Stimulated activated CD8-positive, alpha-beta memory T cell treated with anti-CD3 and anti-CD28 coated beads, Interleukin-2, amount 100 ng/mL, for 1 hour (primary cell): Measurements from ENCODE around the gene PODN.

Experiments
- DNase-seq, 2 donors: peaks; one replicate each; pipeline ENCODE4 v3.0.0-alpha.2; 2020; ENCODE audit warnings: low read depth in 2 of 2

Gene PODN, protein sequence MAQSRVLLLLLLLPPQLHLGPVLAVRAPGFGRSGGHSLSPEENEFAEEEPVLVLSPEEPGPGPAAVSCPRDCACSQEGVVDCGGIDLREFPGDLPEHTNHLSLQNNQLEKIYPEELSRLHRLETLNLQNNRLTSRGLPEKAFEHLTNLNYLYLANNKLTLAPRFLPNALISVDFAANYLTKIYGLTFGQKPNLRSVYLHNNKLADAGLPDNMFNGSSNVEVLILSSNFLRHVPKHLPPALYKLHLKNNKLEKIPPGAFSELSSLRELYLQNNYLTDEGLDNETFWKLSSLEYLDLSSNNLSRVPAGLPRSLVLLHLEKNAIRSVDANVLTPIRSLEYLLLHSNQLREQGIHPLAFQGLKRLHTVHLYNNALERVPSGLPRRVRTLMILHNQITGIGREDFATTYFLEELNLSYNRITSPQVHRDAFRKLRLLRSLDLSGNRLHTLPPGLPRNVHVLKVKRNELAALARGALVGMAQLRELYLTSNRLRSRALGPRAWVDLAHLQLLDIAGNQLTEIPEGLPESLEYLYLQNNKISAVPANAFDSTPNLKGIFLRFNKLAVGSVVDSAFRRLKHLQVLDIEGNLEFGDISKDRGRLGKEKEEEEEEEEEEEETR

GRCh38 chr1:53061859-53062707 lies at the start of gene PODN:
Gene PODN, plus strand, starts transcription at chr1:53062213. Its CDS starts 7,643 bp downstream, at chr1:53069856.
- DNase-seq: no peak

DNA sequence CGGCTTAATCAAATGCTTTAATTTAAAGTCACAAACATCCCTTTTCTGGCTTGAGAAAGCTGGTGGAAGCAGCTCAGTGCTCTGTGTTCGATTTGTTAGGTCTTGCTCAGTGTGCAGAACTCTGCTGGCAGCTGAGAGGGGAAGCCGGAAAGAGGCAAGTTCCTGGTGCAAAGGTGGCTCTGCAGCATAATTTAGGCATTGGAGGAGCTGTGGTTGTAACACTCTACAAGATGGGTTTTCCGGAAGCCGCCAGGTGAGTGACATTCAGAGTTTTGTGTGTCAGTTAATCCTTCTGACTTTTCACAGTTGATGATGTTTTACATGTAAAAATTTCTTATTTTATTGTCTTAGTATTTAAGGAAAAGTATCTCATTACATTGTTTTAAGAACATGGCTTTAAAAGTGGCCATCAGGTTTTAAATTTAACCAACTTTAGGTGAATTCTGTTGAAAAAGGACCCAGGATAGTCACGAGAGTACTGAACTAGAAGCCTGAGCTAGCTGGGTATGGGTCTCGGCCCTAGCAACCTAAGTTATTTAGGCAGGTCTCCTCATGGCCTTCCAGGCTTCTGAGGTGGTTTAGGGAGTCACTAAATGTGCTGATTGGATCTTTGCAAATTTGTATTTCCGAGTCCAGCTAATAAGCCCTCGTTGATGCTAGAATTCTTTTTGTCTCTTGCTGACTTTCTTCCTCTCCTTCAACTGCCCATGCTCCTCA lies 47.1 kb upstream of the PODN start:
- DNase-seq: peak; percentile 48 to 59

- no peak for DNase-seq
These were observed 46.5 kb upstream of the PODN start for GRCh38 chr1:53015508-53015860.

DNA sequence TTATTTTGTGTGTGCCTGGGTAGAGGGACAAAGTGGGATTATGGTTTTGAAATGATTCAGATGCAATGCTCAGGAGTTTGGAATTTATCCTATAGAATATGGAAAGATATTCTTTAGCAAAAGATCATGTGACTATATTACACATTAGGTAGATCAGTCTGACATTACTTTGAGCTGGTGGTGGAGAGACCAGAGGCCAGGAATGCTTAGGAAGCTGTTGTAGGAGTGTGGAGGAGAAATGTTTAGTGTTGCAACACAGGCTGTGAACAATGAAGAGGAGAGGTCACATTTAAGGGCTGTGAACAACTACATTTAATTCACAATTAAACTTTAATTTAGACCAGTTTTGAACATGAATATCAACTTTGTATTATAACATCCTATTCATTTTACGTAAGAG lies 45.3 kb upstream of the PODN start:
- DNase-seq: no peak

GRCh38 chr1:53020588-53020987 lies 41.4 kb upstream of the PODN start:
- DNase-seq: no peak

- no peak for DNase-seq
These were observed 39.8 kb upstream of the PODN start for GRCh38 chr1:53022179-53022578.

GRCh38 chr1:53023546-53023945 lies 38.5 kb upstream of the PODN start:
- no peak for DNase-seq

DNA sequence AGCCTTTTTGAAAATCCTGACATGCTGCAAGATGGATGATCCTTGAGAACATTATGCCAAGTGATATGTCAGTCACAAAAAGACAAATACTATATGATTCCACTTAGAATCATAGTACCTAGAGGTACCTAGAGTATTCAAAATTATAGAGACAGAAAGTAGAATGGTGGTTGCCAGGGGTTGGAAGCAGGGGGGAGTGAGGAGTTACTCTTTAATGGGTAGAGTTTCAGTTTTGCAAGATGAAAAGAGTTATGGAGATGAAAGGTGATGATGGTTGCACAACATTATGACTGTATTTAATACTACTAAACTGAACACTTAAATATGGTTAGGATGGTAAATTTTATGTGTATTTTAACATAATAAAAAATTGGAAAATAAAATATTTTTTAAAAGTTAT lies 37.9 kb upstream of the PODN start:
- DNase-seq: no peak

DNA sequence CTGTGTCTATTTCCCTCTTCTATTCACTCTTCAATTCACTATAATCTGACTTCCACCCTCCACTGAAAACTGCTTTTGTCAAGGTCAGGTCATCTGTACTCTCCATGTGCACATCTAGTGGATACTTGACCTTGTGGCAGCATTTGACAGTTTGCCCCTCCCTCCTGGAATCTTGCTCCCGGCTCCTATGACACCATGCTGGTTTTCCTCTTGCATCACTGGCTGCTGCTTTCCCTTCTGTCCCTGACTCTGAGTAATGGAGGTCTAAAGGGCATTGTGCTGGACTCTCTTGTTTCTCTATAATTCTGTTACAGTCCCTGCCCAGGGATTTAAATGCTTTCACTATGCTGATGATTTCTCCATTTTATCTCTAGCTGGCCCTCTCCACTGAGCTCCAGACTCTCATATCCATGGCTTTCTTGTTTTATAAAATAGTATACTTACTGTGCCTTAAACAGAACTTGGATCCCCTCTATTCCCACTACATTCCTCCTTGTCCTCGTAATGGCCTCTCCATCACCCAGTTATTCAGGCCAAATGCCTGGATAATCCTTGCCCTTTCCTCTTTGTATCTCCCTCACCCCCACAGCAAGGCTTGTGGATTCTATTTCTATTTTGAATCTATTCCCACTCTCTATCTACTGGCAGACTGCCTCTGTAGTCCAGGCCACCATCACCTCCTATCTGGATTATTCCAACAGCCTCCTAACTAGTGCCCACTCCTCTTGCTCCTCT lies 36.8 kb upstream of the PODN start:
- no peak for DNase-seq

GRCh38 chr1:53025769-53026112 lies 36.3 kb upstream of the PODN start:
- DNase-seq: no peak

DNA sequence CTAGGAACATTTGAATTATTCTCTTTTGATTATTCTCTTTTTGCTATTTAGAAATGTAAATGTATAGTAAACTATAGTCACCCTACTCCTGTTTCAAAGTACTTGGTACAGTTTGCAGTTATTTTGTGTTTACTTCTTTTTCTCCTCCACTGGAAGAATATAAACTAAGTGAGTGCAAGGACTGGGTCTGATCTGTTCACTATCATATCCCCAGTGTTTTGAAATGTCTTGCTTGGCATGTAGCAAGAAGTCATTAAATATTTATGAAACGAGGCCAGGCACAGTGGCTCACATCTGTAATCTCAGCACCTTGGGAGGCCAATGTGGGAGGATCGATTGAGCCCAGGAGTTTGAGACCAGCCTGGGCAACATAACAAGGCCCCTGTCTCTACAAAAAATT lies 35.8 kb upstream of the PODN start:
- DNase-seq: no peak

DNA sequence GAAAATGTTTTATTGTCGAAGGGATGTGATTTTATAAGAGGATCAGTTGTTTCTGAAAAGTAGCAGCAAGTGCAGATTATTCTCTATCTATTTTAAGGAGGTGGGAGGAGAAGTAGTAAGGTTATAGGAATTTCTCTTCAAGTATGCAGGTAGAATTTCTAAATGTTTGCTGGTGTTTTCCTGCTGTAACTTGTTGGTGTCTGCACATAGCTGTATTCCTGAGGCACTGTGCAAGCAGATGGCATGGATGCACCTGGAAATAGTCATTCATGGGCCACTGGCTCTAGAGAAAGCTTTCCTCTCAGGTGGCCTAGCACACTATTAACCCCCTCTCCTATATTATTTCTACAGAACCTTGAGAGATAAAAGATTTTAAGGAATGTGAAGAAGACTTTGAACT lies 30.3 kb upstream of the PODN start:
- no peak for DNase-seq

DNA sequence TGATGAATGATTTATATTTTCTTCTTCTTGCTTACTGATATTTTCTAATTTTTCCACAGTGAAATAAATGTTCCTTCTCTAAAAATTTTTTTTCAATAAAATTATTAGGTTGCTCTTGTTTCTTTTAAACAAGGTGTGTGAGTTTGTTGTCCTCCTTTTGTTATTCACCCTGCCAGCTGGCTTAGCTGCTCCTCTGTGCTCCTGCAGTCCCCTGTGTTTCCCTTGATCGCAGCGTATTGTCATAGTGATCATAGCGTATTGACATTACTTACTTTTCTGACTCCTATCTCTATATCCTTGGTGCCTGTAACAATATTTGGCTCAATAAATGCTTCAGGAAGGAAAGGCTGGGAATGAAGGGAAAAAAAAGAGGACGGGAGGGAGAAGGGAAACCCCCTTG lies 24.9 kb upstream of the PODN start:
- DNase-seq: no peak

DNA sequence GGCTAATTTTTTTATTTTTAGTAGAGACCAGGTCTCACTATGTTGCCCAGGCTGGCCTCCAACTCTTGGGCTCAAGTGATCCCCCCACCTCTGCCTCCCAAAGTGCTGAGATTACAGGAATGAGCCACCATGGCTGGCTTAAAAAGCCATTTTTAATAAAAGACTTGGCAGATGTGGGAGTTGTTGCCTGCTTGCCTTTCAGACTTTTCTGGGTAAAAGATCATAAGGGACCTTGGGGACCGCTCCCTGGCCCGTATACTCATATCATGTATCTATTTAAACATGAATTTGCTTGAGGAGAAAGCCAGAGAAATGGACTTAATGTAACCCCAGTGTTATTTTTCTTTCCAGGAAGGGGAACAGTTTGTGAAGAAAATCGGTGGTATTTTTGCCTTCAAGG lies 23.4 kb upstream of the PODN start:
- no peak for DNase-seq

GRCh38 chr1:53043271-53043670 lies 18.7 kb upstream of the PODN start:
- no peak for DNase-seq

- DNase-seq: no peak
These were observed 17.1 kb upstream of the PODN start for GRCh38 chr1:53044926-53045325.

DNA sequence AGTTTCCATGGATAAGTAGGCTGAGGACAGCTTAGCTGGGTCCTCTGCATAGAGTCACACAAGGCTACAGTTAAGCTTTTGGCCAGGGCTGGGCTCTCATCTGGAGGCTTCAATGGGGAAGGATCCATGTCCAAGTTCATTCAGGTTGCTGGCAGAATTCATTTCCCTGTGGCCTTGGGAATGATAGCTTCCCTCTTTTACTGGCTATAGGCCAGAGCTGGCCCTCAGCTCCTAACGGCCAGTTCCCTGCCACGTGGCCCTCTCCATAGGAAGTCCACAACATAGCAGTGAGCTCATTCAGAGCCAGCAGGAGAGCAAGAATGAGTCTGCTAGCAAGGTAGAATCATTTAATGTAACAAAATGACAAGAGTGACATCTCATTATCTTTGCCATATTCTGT lies 15.1 kb upstream of the PODN start:
- DNase-seq: no peak

GRCh38 chr1:53047737-53048736 lies 14.0 kb upstream of the PODN start:
- no peak for DNase-seq

GRCh38 chr1:53048960-53049573 lies 12.9 kb upstream of the PODN start:
- DNase-seq: no peak

DNA sequence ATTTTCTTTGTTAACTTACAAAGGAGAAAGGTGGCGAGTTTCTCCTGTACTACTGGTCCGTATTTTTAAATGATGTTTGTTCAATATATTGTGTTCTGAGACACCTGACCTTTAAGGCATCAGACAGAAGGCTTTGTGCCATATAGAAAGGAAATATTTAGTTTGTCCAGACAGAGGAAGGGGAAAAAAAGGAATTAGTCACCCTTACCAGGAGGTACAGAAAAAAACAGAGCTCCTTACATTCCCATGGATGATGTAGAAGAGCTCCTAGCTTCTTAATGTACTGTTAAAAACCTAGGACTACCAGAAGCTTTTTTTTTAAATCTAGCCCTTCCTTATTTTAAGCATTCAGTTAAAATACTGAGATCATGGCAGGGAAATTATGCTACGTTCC lies 12.4 kb upstream of the PODN start:
- no peak for DNase-seq
